Measurements from ENCODE around the gene WWP2.

Gene WWP2

GRCh38 chr16:69761983-69762813, at the start of gene WWP2:
Gene WWP2, plus strand, starts transcription at chr16:69762332. Its CDS starts 24,679 bp downstream, at chr16:69787011.
- Histone ChIP-seq H3K27me3 (ENCODE audit: insufficient read depth, low read length) (no peaks in the 10 kb centered on the region), H3K4me3 (ENCODE audit: low read length) (peak within 1 kb of the TSS; percentile 99), H3K4me1 (ENCODE audit: insufficient read depth, low read length) (peaks cover 10% of the 10 kb centered on the region), H3K36me3 (ENCODE audit: insufficient read depth, low read depth, low read length) (no peaks in the 10 kb centered on the region), H3K9ac (ENCODE audit: low read depth, low read length) (peak within 1 kb of the TSS; percentile 95), H3K27ac (ENCODE audit: low read length) (peak within 1 kb of the TSS; percentile 64), H3K9me3 (ENCODE audit: insufficient read depth, low read depth, low read length) (no peaks in the 10 kb centered on the region)

DNA sequence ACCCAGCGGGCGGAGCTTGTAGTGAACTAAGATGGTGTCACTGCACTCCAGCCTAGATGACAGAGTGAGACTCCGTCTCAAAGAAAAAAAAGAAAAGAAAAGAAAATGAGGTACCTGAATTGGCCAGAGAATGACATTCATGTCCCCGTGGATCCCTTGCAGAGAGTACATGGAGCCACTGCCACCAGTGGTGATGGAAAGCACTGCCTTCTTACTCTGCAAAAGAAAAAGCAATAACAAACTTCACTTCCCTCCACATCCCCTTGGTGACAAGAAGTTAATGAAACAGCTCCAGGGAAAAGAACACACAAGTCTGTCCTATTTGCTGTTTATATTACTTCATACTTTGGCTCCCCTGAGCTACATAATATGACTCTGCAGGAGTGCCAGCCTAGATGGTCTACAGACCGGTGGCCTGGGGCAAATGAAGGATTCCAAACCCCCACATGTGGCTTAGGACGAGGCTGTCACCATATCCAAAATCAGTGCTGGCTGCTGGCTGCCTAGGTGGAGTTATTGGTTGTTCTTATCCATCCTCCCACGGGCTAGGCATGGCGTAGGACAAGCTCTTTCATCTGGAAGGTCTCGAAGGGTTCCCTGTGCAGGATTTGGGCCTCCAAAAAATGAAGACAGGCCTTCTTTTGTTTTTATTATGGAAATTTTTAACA, 49.1 kb upstream of the WWP2 start:
- no peak overlapping the region for H3K9ac ChIP-seq (ENCODE audit: low read depth, low read length)
- peaks cover 31% of the 10 kb centered on the region; the same call in 1 of the 2 replicates for H3K36me3 ChIP-seq (ENCODE audit: insufficient read depth, low read depth, low read length)
- no peaks in the 10 kb centered on the region for H3K9me3 ChIP-seq (ENCODE audit: insufficient read depth, low read depth, low read length)
- no peaks in the 10 kb centered on the region for H3K27me3 ChIP-seq (ENCODE audit: insufficient read depth, low read length)
- H3K4me3 ChIP-seq (ENCODE audit: low read length) = no peak overlapping the region
- H3K4me1 ChIP-seq (ENCODE audit: insufficient read depth, low read length) = no peaks in the 10 kb centered on the region
- no peak overlapping the region for H3K27ac ChIP-seq (ENCODE audit: low read length)

DNA sequence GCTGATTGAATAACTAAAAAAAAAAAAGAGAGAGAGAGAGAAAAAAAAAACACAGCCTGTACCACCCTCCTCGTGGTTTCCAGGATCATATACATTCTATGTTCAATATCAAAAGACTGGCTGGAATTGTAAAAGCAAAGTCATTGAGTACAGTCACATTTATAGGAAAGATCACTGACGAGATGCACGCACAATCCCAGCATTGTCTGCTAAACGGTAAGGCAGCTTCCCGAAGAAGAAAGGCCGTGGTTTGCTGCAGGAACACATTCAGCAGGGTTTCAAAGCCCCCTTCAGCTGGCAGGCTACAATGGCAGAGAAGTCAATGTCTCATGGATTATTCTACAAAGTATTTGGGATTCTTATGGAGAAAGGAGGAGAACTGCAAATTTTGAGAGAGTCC, 45.1 kb upstream of the WWP2 start:
- Histone ChIP-seq H3K4me3 (ENCODE audit: low read length) (no peak overlapping the region), H3K27me3 (ENCODE audit: insufficient read depth, low read length) (no peaks in the 10 kb centered on the region), H3K27ac (ENCODE audit: low read length) (no peak overlapping the region), H3K9me3 (ENCODE audit: insufficient read depth, low read depth, low read length) (no peaks in the 10 kb centered on the region), H3K36me3 (ENCODE audit: insufficient read depth, low read depth, low read length) (peaks cover 22% of the 10 kb centered on the region; the same call in 1 of the 2 replicates), H3K4me1 (ENCODE audit: insufficient read depth, low read length) (no peaks in the 10 kb centered on the region), H3K9ac (ENCODE audit: low read depth, low read length) (no peak overlapping the region)

GRCh38 chr16:69718111-69718764, 43.9 kb upstream of the WWP2 start:
- H3K9ac ChIP-seq (ENCODE audit: low read depth, low read length) = no peak overlapping the region
- H3K4me1 ChIP-seq (ENCODE audit: insufficient read depth, low read length) = no peaks in the 10 kb centered on the region
- peaks cover 18% of the 10 kb centered on the region; the same call in 1 of the 2 replicates for H3K36me3 ChIP-seq (ENCODE audit: insufficient read depth, low read depth, low read length)
- no peaks in the 10 kb centered on the region for H3K9me3 ChIP-seq (ENCODE audit: insufficient read depth, low read depth, low read length)
- no peak overlapping the region for H3K27ac ChIP-seq (ENCODE audit: low read length)
- no peaks in the 10 kb centered on the region for H3K27me3 ChIP-seq (ENCODE audit: insufficient read depth, low read length)
- no peak overlapping the region for H3K4me3 ChIP-seq (ENCODE audit: low read length)

- no peak overlapping the region for H3K9ac ChIP-seq (ENCODE audit: low read depth, low read length)
- H3K27me3 ChIP-seq (ENCODE audit: insufficient read depth, low read length) = no peaks in the 10 kb centered on the region
- H3K36me3 ChIP-seq (ENCODE audit: insufficient read depth, low read depth, low read length) = peaks cover 8% of the 10 kb centered on the region; the same call in 1 of the 2 replicates
- H3K27ac ChIP-seq (ENCODE audit: low read length) = no peak overlapping the region
- peaks cover 6% of the 10 kb centered on the region; the same call in 1 of the 2 replicates for H3K4me1 ChIP-seq (ENCODE audit: insufficient read depth, low read length)
- no peak overlapping the region for H3K4me3 ChIP-seq (ENCODE audit: low read length)
- H3K9me3 ChIP-seq (ENCODE audit: insufficient read depth, low read depth, low read length) = no peaks in the 10 kb centered on the region
Measured at GRCh38 chr16:69720822-69721430, 41.2 kb upstream of the WWP2 start.

DNA sequence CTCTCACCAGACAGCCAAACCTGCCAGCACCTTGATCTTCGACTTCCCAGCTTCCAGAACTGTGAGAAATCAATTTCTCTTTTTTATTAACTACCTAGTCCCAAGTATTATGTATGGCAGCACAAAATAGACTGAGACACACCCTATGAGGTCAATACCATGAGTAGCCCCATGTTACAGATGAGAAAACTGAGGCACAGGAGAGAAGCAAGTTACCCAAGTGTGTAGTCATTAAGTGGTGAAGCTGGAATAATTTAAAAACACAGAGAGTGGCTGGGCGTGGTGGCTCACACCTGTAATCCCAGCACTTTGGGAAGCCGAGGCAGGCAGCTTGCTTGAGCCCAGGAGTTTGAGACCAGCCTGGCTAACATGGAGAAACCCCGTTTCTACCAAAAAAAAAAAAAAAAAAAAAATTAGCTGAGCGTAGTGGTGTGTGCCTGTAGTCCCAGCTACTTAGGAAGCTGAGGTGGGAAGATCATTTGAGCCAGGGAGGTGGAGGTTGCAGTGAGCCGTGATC, 40.6 kb upstream of the WWP2 start:
- Histone ChIP-seq H3K4me3 (ENCODE audit: low read length) (no peak overlapping the region), H3K9me3 (ENCODE audit: insufficient read depth, low read depth, low read length) (no peaks in the 10 kb centered on the region), H3K27ac (ENCODE audit: low read length) (no peak overlapping the region), H3K4me1 (ENCODE audit: insufficient read depth, low read length) (peaks cover 6% of the 10 kb centered on the region; the same call in 1 of the 2 replicates), H3K36me3 (ENCODE audit: insufficient read depth, low read depth, low read length) (peaks cover 8% of the 10 kb centered on the region; the same call in 1 of the 2 replicates), H3K27me3 (ENCODE audit: insufficient read depth, low read length) (no peaks in the 10 kb centered on the region), H3K9ac (ENCODE audit: low read depth, low read length) (no peak overlapping the region)

DNA sequence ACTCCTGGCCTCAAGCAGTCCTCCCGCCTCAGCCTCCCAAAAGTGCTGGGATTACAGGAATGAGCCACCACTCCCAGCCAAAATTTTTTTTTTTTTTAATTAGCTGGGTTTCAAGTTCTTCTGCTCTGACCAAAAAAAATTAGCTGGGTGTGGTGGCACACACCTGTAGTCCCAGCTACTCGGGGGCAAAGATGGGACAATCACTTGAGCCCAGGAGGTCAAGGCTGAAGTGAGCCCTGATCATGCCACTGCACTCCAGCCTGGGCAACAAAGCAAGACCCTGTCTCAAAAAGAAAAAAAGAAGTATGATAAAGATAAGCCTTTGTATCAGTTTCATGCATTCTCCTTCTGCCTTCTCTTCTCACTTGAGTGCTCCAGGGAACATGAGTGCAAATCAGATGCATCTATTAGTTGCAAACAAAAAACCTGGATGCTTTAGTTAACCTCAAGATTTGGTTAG, 37.7 kb upstream of the WWP2 start:
- H3K4me3 ChIP-seq (ENCODE audit: low read length) = no peak overlapping the region

GRCh38 chr16:69724981-69725479, 37.1 kb upstream of the WWP2 start:
- H3K27ac ChIP-seq (ENCODE audit: low read length) = no peak overlapping the region
- peak overlapping the region; percentile 4; the same call in 1 of the 2 replicates for H3K4me3 ChIP-seq (ENCODE audit: low read length)
- H3K9ac ChIP-seq (ENCODE audit: low read depth, low read length) = 0 out of 2 replicates have a peak overlapping the region, but pooled peaks have one; percentile 25
- no peaks in the 10 kb centered on the region for H3K36me3 ChIP-seq (ENCODE audit: insufficient read depth, low read depth, low read length)
- H3K4me1 ChIP-seq (ENCODE audit: insufficient read depth, low read length) = peaks cover 14% of the 10 kb centered on the region; the same call in 1 of the 2 replicates
- no peaks in the 10 kb centered on the region for H3K27me3 ChIP-seq (ENCODE audit: insufficient read depth, low read length)
- H3K9me3 ChIP-seq (ENCODE audit: insufficient read depth, low read depth, low read length) = no peaks in the 10 kb centered on the region

More for the DNA sequence above, 37.7 kb upstream of the WWP2 start:
- Histone ChIP-seq H3K9me3 (ENCODE audit: insufficient read depth, low read depth, low read length) (no peaks in the 10 kb centered on the region), H3K36me3 (ENCODE audit: insufficient read depth, low read depth, low read length) (no peaks in the 10 kb centered on the region), H3K27ac (ENCODE audit: low read length) (no peak overlapping the region), H3K9ac (ENCODE audit: low read depth, low read length) (no peak overlapping the region), H3K4me1 (ENCODE audit: insufficient read depth, low read length) (peaks cover 14% of the 10 kb centered on the region; the same call in 1 of the 2 replicates), H3K27me3 (ENCODE audit: insufficient read depth, low read length) (no peaks in the 10 kb centered on the region)

- H3K4me3 ChIP-seq (ENCODE audit: low read length) = peak overlapping the region; percentile 79
- H3K27me3 ChIP-seq (ENCODE audit: insufficient read depth, low read length) = no peaks in the 10 kb centered on the region
- no peaks in the 10 kb centered on the region for H3K36me3 ChIP-seq (ENCODE audit: insufficient read depth, low read depth, low read length)
- no peak overlapping the region for H3K27ac ChIP-seq (ENCODE audit: low read length)
- peak overlapping the region; percentile 85; the same call in 1 of the 2 replicates for H3K9ac ChIP-seq (ENCODE audit: low read depth, low read length)
- H3K4me1 ChIP-seq (ENCODE audit: insufficient read depth, low read length) = peaks cover 14% of the 10 kb centered on the region; the same call in 1 of the 2 replicates
- H3K9me3 ChIP-seq (ENCODE audit: insufficient read depth, low read depth, low read length) = no peaks in the 10 kb centered on the region
Measured at GRCh38 chr16:69725480-69726312, 36.4 kb upstream of the WWP2 start.

DNA sequence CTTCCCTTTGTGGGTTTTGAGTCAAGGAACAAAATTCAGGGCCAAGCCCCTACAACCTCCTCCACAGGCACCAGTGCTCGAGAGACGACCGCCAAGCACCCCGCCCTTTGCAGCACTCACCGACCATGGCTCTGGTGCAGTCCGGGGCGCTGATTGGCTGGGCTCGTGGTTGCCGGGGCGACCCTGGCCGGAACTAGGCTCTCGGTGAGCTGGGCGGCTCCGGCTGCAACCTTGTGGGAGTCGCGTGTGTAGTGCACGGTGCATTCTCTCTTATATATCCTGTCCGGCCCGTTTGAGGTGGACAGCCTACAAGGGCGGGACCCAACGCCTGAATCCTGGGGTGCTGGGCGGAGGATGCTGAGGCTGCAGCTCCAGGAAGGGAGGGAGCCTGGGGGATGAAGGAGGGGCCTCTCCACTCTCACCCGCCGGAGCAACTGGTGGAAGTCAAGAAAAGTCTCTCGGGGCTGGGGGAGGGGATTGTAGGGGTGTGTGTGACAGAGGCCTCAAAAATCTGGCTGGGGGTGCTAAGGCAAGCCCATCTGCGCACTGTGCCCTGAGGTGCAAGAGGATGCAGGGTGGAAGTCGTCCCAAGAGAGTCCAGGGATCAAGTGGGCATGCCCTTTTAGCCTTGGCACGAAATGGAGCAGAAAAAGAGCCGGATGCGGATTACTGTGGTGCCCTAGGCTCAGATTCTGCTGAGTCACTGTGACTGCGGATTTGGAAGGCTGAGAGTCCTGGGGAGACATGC, 35.6 kb upstream of the WWP2 start, which contains the start of gene NQO1:
Gene NQO1 (minus strand): TSS at position 248 of the 748 bp plus-strand sequence. CDS start 121 bp downstream, at position 127.
- Histone ChIP-seq H3K9me3 (ENCODE audit: insufficient read depth, low read depth, low read length) (no peaks in the 10 kb centered on the region), H3K9ac (ENCODE audit: low read depth, low read length) (peak within 1 kb of the TSS; percentile 96), H3K27me3 (ENCODE audit: insufficient read depth, low read length) (no peaks in the 10 kb centered on the region), H3K36me3 (ENCODE audit: insufficient read depth, low read depth, low read length) (no peaks in the 10 kb centered on the region), H3K4me1 (ENCODE audit: insufficient read depth, low read length) (peaks cover 14% of the 10 kb centered on the region; the same call in 1 of the 2 replicates), H3K4me3 (ENCODE audit: low read length) (peak within 1 kb of the TSS; percentile 79), H3K27ac (ENCODE audit: low read length) (peak within 1 kb of the TSS; percentile 99)
